Aorta (tissue), 5 donors: ENCODE results near the gene ZNF383. TPM values are rescaled to one million over a fixed set of nuclear protein-coding genes. Genes with fewer than 3 reads are reported as not detected.
A peak's percentile ranks its signal among the peaks of the same experiment; 100 is the strongest.
"Not testable (repeated sequence)": the region's sequence is repeated elsewhere in the genome, so short reads cannot be mapped to it uniquely, and the experiment has no call there.

Source experiments
- ATAC-seq: fragments of 200-7000 bp; cut with Tn5 transposase; one replicate; pipeline ENCODE4 v1.9.1; 2022; ENCODE audit warnings: moderate library complexity; ENCODE audit not compliant: low FRiP score
- DNase-seq, 2 donors: peaks; one replicate each; pipeline ENCODE4 v3.0.0-alpha.2; 2020
- H3K27ac ChIP-seq, 2 donors: one replicate each; pipeline ENCODE4 v1.5.1; 2013; ENCODE audit warnings: low read length in 2 of 2, mild to moderate bottlenecking in 2 of 2, moderate library complexity in 2 of 2, control low read depth in 1 of 2, inconsistent platforms in 1 of 2, low read depth in 1 of 2
- H3K27me3 ChIP-seq, 2 donors: one replicate each; pipeline ENCODE4 v1.6.1; 2013; ENCODE audit warnings: control low read depth in 1 of 2, low read length in 1 of 2, mild to moderate bottlenecking in 1 of 2, moderate library complexity in 1 of 2; ENCODE audit not compliant: insufficient read depth in 2 of 2, control insufficient read depth in 1 of 2
- H3K36me3 ChIP-seq, 2 donors: one replicate each; pipeline ENCODE4 v1.6.1; 2013; ENCODE audit warnings: control low read depth in 1 of 2, low read length in 1 of 2, mild to moderate bottlenecking in 1 of 2; ENCODE audit not compliant: insufficient read depth in 2 of 2, control insufficient read depth in 1 of 2
- H3K4me1 ChIP-seq, 2 donors: one replicate each; pipeline ENCODE4 v1.6.1; 2013; ENCODE audit warnings: low read length in 2 of 2, control low read depth in 1 of 2, mild to moderate bottlenecking in 1 of 2, moderate library complexity in 1 of 2; ENCODE audit not compliant: insufficient read depth in 2 of 2, control insufficient read depth in 1 of 2
- H3K4me3 ChIP-seq, 2 donors: one replicate each; pipeline ENCODE4 v1.5.1; 2013; ENCODE audit warnings: low read length in 2 of 2, control low read depth in 1 of 2, mild to moderate bottlenecking in 1 of 2
- H3K9me3 ChIP-seq: one replicate; pipeline ENCODE4 v1.6.1; 2013; ENCODE audit warnings: mild to moderate bottlenecking, low read length; ENCODE audit not compliant: control insufficient read depth
- whole genome bisulfite sequencing, 2 donors: extraction: QIAGEN DNeasy Blood & Tissue Kit; methylation state at CpG; one replicate each; pipeline ENCODE4 v1.1.7; 2013; 5-methylcytosine and 5-hydroxymethylcytosine counted together
- intact Hi-C, 2 donors: fragments of 100-400 bp; cut with DNase I; formaldehyde crosslinking; loops; one replicate each; pipeline versions ENCODE4 v1.14.2 to v1.15.0; 2022
- long read RNA-seq, 2 donors: library from polyadenylated mRNA; unstranded; transcript quantifications; one replicate each; pipeline ENCODE4 v2.0.0, GENCODE V29; 2020 to 2021
- polyA plus RNA-seq, 2 donors: library from polyadenylated mRNA; stranded (reverse); fragments of 200-250 nt; gene quantifications; one replicate each; pipeline ENCODE4 v1.2.3, GENCODE V29; 2013
- total RNA-seq, 2 donors: library from RNA; stranded (reverse); fragmentation: NEBNext Ultra II Directional; extraction: Animal tissue kit (Norgen Biotek cat#: 25700); gene quantifications; one replicate each; pipeline ENCODE4 v1.2.1, GENCODE V29; 2021
- donor health status: healthy with polysubstance abuse.
- donor health status: Bipolar disorder and iron deficiency.
- donor health status: DM: no; HTN: no; CAD: no.
- donor health status: DM: no; HTN: no; CAD: no.
- donor health status: DM: yes; HTN: yes; CAD: no.

Gene ZNF383
- total RNA-seq (10 to 100 TPM in 1 of 2 donors, 1 to 10 TPM in 1; 10.0 to 16.1 TPM), polyA plus RNA-seq (10 to 100 TPM in 1 of 2 donors, 1 to 10 TPM in 1; 7.0 to 10.8 TPM)
- long read RNA-seq, donor 1, partial matches to known transcripts: 1 of 10 reads
- long read RNA-seq, donor 1, other reads (novel, unspliced or antisense): 9 of 10 reads
- long read RNA-seq, donor 2, partial matches to known transcripts: 0 of 2 reads
- long read RNA-seq, donor 2, other reads (novel, unspliced or antisense): 2 of 2 reads

DNA sequence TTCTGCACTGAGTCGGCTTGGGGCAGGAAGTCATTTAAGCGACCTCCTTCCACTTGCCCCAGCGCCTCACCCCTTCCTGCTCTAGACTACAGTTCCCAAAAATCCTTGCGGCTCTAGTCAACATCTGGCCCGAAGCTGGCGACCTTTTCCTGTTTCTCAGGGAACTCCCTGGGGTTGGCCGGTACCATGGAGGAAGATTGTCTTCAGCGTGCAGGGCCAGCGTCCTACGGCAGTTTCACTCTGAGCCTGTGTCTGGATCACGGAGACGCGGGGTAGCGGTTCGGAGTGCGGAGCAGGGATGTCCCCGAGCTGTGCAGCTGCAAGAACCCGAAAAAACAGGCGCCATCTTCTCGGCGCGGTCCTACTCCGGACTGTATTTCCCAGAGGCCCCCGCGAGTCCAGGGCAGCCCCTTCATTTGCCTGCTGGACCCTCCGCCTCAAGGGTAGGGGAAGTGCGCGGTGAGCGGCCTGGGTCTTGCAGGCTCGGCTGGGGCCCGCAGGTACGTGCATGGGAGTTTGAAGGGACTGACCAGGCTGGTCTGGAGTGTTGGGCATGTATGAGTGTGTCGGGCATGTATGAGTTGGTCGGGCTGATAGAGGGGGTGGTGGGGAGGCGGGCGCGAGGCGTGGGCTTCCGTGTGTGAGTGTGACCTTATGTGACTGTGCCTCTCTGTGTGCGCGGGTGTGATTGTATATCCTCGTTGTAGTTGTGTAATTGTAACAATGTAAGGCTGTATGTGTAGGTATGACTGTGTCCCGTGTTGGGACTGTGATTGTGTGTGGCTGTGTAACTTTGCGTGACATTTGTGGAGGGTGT, at the start of gene ZNF383:
Gene ZNF383, plus strand, starts transcription at position 440 of the 817 bp plus-strand sequence. CDS start 12,240 bp downstream, outside the sequence.
- peak within 1 kb of the TSS; percentile 84 to 88 for H3K4me3 ChIP-seq
- ATAC-seq: peak; percentile 98
- no peaks in the 10 kb centered on the region for H3K9me3 ChIP-seq
- intact Hi-C loops: loop anchor here (2.0 to 10.0 kb wide), 3 partner anchors 45 to 246 kb away; partner anchors contain the start of gene ZNF585A (in 1 of the 2)
- H3K36me3 ChIP-seq: no peaks in the 10 kb centered on the region
- peak; percentile 92 to 95 for DNase-seq
- H3K27ac ChIP-seq: peak within 1 kb of the TSS in 1 of 2 donors; percentile 85
- H3K4me1 ChIP-seq: no peaks in the 10 kb centered on the region
- WGBS, 2 donors: 0% methylated on average over 44 of the region's 44 CpGs
- H3K27me3 ChIP-seq: no peaks in the 10 kb centered on the region

DNA sequence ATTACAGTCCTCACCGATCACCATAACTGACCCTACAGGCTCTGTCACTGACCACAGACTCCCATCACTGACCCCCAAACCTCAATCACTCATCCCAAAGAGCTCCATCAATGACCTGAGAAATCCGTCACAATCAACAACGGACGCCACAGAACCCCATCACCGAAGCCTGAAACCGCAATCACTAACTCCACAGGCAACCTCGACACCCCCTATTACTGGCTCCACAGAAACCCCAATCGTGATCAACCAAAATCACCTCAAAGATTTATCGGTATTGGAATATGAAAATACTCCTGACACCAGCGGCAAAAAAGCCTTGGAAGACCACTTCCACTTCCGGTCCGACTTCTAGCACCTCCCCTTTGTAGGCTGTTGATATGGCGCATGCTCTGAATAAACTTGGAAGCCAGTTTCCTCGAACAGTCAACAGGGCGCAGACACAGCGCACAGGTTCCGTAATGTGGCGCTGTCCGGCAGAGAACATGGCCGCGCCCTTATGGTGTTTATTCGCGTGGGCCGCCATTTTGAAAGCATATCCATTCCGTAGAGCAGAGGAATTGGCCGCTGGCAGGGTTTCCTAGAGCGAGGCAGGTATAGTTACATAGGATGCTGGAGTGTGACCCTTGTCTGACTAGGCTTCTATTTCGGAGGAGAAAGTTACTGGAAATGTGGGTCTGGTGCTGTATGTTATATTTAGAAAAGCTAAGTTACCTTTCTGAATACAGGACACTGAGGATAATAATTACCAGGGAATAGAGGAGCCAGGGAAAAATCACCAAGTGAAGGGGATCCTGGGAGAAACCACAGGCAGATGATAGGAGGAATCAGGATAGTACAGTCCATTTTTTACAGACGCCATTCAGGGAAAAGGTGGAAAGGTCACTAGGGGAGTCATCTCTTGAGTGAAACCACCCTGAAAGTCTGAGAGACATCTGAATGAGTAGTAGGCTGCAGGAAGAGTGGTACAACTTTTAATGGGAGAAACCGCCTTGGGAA, 45.3 kb upstream of the ZNF383 start, which contains the start of gene ZNF585A:
Gene ZNF585A, minus strand, starts transcription at position 328 of the 999 bp plus-strand sequence. CDS start 2,785 bp downstream, outside the sequence.
- H3K4me1 ChIP-seq: no peaks in the 10 kb centered on the region
- peaks cover 5% of the 10 kb centered on the region in 2 donors for H3K36me3 ChIP-seq
- ATAC-seq (peak; percentile 100), DNase-seq (peak; percentile 95)
- 5% methylated on average over 30 of the region's 30 CpGs for WGBS, 2 donors
- peaks cover 5% of the 10 kb centered on the region for H3K9me3 ChIP-seq
- intact Hi-C loops: loop anchor here (2.0 to 10.0 kb wide), 4 partner anchors 38 to 200 kb away; partner anchors contain the start of genes ZNF420 (in 1 of the 2) and ZNF585B (in 1 of the 2)
- H3K4me3 ChIP-seq: peak within 1 kb of the TSS; percentile 63 to 100
- H3K27ac ChIP-seq: peak within 1 kb of the TSS in 1 of 2 donors; percentile 64
- H3K27me3 ChIP-seq: no peaks in the 10 kb centered on the region

- DNase-seq, ATAC-seq, H3K4me1 ChIP-seq, H3K27ac ChIP-seq, H3K27me3 ChIP-seq, H3K4me3 ChIP-seq, intact Hi-C loops: not testable (repeated sequence)
- Histone ChIP-seq H3K9me3 (peaks cover 30% of the 10 kb centered on the region), H3K36me3 (peaks cover 6 to 11% of the 10 kb centered on the region in 2 donors)
- 95 to 97% methylated on average over 4 of the region's 4 CpGs for WGBS, 2 donors
These were observed 31.9 kb upstream of the ZNF383 start for GRCh38 chr19:37186071-37186470.

DNA sequence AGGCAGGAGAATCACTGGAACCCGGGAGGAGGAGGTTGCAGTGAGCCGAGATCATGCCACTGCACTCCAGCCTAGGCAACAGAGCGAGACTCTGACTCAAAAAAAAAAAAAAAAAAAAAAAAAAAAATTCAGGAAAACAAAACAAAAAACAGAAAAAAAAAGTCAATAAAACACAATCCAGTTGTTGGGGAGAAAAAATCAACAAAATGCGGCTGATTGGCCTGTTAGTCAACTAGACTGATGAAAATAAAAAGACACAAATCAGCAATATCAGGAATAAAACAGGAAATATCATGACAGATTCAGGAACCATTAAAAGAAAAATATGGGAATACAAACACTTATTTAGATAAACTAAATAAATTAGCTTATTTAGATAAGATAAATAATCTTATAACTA, 22.8 kb upstream of the ZNF383 start:
- H3K36me3 ChIP-seq: peaks cover 2 to 15% of the 10 kb centered on the region in 2 donors
- H3K27ac ChIP-seq, H3K9me3 ChIP-seq, ATAC-seq, H3K27me3 ChIP-seq, H3K4me1 ChIP-seq, H3K4me3 ChIP-seq, DNase-seq, intact Hi-C loops: not testable (repeated sequence)
- WGBS, 2 donors: 95 to 98% methylated on average over 4 of the region's 4 CpGs

DNA sequence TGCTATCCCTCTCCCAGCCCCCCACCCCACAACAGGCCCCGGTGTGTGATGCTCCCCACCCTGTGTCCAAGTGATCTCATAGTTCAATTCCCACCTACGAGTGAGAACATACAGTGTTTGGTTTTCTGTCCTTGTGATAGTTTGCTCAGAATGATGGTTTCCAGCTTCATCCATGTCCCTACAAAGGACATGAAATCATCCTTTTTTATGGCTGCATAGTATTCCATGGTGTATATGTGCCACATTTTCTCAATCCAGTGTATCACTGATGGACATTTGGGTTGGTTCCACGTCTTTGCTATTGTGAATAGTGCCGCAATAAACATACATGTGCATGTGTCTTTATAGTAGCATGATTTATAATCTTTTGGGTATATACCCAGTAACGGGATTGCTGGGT, 20.9 kb upstream of the ZNF383 start:
- H3K4me3 ChIP-seq, intact Hi-C loops, H3K36me3 ChIP-seq, H3K4me1 ChIP-seq, H3K27me3 ChIP-seq, H3K9me3 ChIP-seq, ATAC-seq, DNase-seq, H3K27ac ChIP-seq: not testable (repeated sequence)
- 95 to 99% methylated on average over 5 of the region's 5 CpGs for WGBS, 2 donors

GRCh38 chr19:37197768-37198167, 20.2 kb upstream of the ZNF383 start:
- Histone ChIP-seq H3K4me1 (no peaks in the 10 kb centered on the region), H3K9me3 (peaks cover 4% of the 10 kb centered on the region), H3K4me3 (no peak overlapping the region), H3K27ac (no peak overlapping the region), H3K36me3 (peaks cover 0 to 9% of the 10 kb centered on the region in 2 donors), H3K27me3 (no peaks in the 10 kb centered on the region)
- intact Hi-C loops: no loop called here
- DNase-seq (no peak), ATAC-seq (no peak)
- 77 to 89% methylated on average over 2 of the region's 2 CpGs for WGBS, 2 donors

GRCh38 chr19:37217480-37217774, 587 bp upstream of the ZNF383 start:
- H3K27me3 ChIP-seq: no peaks in the 10 kb centered on the region
- H3K36me3 ChIP-seq: no peaks in the 10 kb centered on the region
- 0% methylated on average over 7 of the region's 7 CpGs for WGBS, 2 donors
- no peak for ATAC-seq
- H3K4me3 ChIP-seq: peak overlapping the region; percentile 84 to 88
- H3K4me1 ChIP-seq: no peaks in the 10 kb centered on the region
- no peak overlapping the region for H3K27ac ChIP-seq
- no peak for DNase-seq
- H3K9me3 ChIP-seq: no peaks in the 10 kb centered on the region
- intact Hi-C loops: loop anchor here (2.0 to 10.0 kb wide), 3 partner anchors 45 to 245 kb away; partner anchors contain the start of gene ZNF585A (in 1 of the 2)

- WGBS, 2 donors: 13 to 14% methylated on average over 6 of the region's 6 CpGs
These were observed 550 bp downstream of the ZNF383 start for GRCh38 chr19:37218592-37218935.

More at GRCh38 chr19:37218592-37218935, 550 bp downstream of the ZNF383 start:
- DNase-seq: no peak
- ATAC-seq: peak; percentile 6
- peak overlapping the region; percentile 52 to 88 for H3K4me3 ChIP-seq
- H3K9me3 ChIP-seq: no peaks in the 10 kb centered on the region
- no peaks in the 10 kb centered on the region for H3K36me3 ChIP-seq
- H3K4me1 ChIP-seq: no peaks in the 10 kb centered on the region
- intact Hi-C loops: loop anchor here (5.0 to 10.0 kb wide), 2 partner anchors 116 to 246 kb away; a partner anchor contains a TSS
- peak overlapping the region in 1 of 2 donors; percentile 76 for H3K27ac ChIP-seq
- no peaks in the 10 kb centered on the region for H3K27me3 ChIP-seq
